AG04449 (cell line): ENCODE results near the gene CHTF8.

Source experiments
- CTCF ChIA-PET: fragments of 350-600 bp; formaldehyde crosslinking; extraction: SDS; loops from one replicate; lab custom pipeline; 2021; ENCODE audit warnings: antibody characterized with exemption; lab: Yijun Ruan, JAX
- POLR2A ChIA-PET: fragments of 400-600, 350-600 bp; formaldehyde crosslinking; extraction: SDS; loops from one replicate; lab custom pipeline; 2020; ENCODE audit warnings: antibody characterized with exemption, inconsistent platforms; lab: Yijun Ruan, JAX
- DNase-seq: peaks from one replicate; pipeline ENCODE4 v3.0.0-alpha.2; 2010; ENCODE audit warnings: low read depth, low spot score
- H3K4me3 ChIP-seq: 2 replicates; pipeline ENCODE4 v1.5.1; 2011; ENCODE audit warnings: low read depth, mild to moderate bottlenecking, control low read depth, low read length
- TF ChIP-seq, protein P1 (sequence below): IDR thresholded peaks from one replicate; pipeline ENCODE4 v1.5.1; 2011; ENCODE audit warnings: mild to moderate bottlenecking, moderate library complexity, low read length, control low read depth, inconsistent platforms; ENCODE audit not compliant: insufficient read depth; ENCODE audit errors: missing control alignments

Gene CHTF8

DNA sequence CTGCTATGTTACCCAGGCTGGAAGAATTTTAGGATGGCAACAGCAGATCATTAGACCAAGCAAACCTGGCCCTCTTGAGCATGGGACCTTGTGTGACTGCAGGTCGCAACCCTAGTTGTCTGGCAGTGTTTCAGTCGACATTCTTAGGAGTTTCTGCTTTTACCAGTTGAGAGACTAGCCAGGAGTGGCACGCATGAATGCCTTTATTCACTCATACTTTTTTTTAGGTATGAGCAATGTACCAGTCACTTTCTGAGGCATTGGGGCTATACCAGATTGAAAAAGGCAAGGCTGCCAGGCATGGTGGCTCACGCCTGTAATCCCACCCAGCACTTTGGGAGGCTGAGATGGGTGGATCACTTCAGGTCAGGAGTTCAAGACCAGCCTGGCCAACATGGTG, 55.1 kb downstream of the CHTF8 start:
- ChIA-PET POLR2A (no interaction called here), CTCF (no interaction called here)
- H3K4me3 ChIP-seq, result no peak overlapping the region
- DNase-seq, result no peak
- TF ChIP-seq, protein P1, sequence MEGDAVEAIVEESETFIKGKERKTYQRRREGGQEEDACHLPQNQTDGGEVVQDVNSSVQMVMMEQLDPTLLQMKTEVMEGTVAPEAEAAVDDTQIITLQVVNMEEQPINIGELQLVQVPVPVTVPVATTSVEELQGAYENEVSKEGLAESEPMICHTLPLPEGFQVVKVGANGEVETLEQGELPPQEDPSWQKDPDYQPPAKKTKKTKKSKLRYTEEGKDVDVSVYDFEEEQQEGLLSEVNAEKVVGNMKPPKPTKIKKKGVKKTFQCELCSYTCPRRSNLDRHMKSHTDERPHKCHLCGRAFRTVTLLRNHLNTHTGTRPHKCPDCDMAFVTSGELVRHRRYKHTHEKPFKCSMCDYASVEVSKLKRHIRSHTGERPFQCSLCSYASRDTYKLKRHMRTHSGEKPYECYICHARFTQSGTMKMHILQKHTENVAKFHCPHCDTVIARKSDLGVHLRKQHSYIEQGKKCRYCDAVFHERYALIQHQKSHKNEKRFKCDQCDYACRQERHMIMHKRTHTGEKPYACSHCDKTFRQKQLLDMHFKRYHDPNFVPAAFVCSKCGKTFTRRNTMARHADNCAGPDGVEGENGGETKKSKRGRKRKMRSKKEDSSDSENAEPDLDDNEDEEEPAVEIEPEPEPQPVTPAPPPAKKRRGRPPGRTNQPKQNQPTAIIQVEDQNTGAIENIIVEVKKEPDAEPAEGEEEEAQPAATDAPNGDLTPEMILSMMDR, result no peak

DNA sequence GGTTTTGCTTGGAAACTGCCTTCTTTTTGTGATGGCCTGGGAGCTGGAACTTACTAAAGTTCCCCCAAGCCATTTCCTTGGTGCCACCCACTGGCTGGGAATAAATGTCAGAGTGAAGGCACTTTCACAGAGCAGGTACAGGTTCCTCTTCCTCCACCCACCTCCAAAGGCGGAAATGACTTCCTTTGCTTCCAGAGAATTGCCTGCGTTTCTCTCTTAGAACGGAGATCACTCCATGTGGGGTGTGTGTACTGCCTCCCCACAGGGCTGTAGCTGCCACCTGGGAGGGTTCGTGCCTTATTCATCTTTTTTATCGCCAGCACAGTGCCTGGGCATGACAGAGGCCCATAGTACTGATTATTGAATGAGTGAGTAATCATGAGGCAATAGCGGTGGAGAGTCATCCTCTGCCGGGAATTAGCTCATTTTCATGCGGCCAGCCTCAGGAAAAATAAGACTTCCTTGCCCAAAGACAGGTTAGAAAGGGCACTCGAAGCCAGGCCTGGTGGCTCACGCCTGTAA, 59.1 kb downstream of the CHTF8 start:
- H3K4me3 ChIP-seq, result no peak overlapping the region
- ChIA-PET POLR2A (no interaction called here), CTCF (interaction anchor here (0.7 to 1.0 kb wide), 4 partner anchors 8 to 226 kb away, joined by 3 read pairs; no protein-coding TSS in a partner anchor)
- DNase-seq, result no peak
- TF ChIP-seq, protein P1, result no peak

DNA sequence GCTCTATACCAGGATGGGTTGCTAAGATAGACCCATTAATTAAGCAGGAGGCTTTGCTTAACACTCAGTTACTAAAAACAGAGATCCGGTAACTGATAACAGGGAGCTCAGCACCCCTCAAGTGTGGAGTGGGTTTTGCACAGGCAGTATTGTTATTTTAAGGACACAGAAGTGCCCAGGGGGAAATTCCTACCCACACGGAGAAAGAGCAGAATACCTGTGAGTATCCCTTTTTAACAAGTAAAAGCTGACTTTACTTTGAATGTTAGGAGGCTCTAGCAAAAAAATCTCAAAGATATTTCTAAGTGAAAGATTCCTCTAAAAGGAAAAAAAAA, 59.8 kb downstream of the CHTF8 start:
- ChIA-PET CTCF (interaction anchor here (0.7 to 1.0 kb wide), 5 partner anchors 8 to 225 kb away, joined by 3 read pairs; no protein-coding TSS in a partner anchor), POLR2A (interaction anchor here (0.6 to 0.9 kb wide), 2 partner anchors 15 to 32 kb away, joined by 3 to 4 read pairs; no protein-coding TSS in a partner anchor)
- no peak for DNase-seq
- TF ChIP-seq, protein P1, result no peak
- no peak overlapping the region for H3K4me3 ChIP-seq

DNA sequence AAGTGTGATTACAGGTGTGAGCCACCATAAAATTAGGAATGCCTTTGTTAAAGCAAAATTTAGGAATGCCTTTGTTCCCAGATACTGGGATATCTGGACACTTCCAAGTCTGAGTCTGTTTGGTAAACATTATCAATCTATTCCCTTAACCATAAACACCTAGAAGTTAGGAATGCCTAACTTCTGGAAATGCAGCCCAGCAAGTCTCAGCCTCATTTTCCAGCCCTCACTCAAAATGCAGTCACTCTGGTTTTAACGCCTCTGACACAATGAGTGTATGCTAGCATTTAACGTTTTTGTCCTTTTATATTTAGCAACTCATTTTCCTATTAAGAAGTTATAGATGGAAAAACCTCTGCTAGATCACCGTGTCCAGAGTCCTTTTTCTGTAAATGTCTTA, 61.4 kb downstream of the CHTF8 start:
- no peak overlapping the region for H3K4me3 ChIP-seq
- POLR2A ChIA-PET, result no interaction called here
- DNase-seq, result no peak
- CTCF ChIA-PET, result no interaction called here
- TF ChIP-seq, protein P1, result no peak

DNA sequence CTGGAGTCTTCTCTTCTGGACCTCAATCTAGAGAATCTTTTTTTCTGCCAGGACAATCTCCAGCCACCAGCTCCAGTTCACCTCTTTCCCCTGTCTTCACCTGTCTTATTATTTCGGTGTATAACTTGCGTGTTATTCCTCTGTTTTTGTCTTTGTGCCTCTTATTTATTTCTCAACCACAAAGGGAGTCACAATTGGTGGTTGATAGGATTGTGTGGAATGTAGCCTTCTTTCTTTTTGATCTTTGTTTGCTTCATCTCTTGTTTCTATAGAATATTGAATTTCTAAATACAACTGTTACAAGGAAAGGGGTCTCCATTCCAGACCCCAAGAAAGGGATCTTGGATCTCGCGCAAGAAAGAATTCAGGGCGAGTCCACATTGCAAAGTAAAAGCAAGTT, 62.9 kb downstream of the CHTF8 start:
- H3K4me3 ChIP-seq, result no peak overlapping the region
- ChIA-PET POLR2A (no interaction called here), CTCF (no interaction called here)
- TF ChIP-seq, protein P1, result no peak
- no peak for DNase-seq
